ENCODE measurements around the gene ADSL.

Gene ADSL

DNA sequence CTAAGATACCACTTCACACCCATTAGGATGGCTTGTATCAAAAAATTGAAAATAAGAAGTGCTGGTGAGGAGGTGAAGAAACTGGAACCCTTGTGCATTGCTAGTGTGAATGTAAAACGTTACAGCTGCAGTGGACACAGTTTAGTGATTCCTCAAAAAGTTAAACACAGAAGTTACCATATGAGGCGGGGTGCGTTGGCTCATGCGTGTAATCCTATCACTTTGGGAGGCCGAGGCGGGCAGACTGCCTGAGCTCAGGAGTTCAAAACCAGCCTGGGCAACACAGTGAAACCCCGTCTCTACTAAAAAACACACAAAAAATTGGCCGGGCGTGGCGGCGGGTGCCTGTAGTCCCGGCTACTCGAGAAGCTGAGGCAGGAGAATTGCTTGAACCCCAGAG, 67.6 kb downstream of the ADSL start:
- Histone ChIP-seq H3K4me3 (no peak overlapping the region), H3K27ac (peak overlapping the region in 2 of 21 experiments; percentile 27 to 38)

DNA sequence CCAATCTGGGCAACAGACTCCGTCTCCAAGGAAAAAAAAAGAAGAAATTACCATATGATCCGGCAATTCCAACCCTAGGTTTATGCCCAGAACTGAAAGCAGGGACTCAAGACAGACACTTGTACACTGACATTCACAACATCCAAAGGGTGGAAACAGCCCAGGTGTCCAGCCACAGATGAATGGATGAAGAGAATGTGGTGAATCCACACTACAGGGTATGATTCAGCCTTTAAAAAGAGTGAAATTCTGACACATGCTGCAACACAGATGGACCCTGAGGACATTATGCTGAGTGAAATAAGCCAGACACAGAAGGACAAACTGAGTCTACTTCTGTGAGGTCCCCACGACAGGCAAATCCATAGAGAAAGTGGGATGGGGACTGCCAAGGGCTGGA, 68.0 kb downstream of the ADSL start:
- H3K4me3 ChIP-seq = no peak overlapping the region

DNA sequence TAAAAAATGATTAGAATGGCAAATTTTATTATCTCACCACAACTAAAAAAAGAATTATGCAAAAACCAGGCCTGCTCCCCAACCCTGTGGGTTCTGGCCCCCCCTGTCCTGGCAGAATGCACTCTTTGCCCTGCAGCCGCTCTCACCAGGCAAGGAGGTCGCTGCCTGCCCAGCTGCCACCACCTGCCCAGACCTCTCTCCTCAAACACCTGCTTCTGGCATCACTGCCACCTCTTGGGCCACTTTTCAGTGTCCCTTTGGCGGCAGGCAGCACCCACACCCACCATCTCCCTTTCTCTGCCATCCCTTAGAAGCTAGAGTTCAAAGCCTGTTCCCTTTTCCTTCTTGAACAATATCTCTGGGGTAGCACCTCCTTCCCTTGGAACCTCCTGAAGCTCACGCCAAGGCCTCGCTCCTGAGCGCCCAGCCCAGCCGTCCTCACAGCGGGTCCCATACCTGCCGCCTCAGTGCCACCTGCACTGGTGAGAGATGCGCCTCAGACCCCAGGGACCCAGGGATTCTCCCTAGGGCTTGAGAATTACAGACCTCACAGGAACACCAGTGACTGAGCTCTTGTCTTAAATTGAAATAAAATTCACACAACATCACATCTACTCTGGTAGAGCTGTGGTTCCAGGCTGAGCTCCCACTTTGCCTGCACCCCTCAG, 68.7 kb downstream of the ADSL start:
- H3K27ac ChIP-seq = peak overlapping the region in 10 of 21 experiments; percentile 4 to 51 (median 30)
- no peak overlapping the region for H3K4me3 ChIP-seq

More for the DNA sequence above, 68.0 kb downstream of the ADSL start:
- H3K27ac ChIP-seq = peak overlapping the region in 5 of 21 experiments; percentile 4 to 51 (median 38)

GRCh38 chr22:40415531-40416266, 69.4 kb downstream of the ADSL start:
- H3K27ac ChIP-seq = peak overlapping the region in 10 of 21 experiments; percentile 1 to 51 (median 37)
- no peak overlapping the region for H3K4me3 ChIP-seq

GRCh38 chr22:40416267-40416570, 69.9 kb downstream of the ADSL start:
- Histone ChIP-seq H3K4me3 (no peak overlapping the region), H3K27ac (peak overlapping the region in 5 of 21 experiments; percentile 1 to 51 (median 27))

GRCh38 chr22:40416636-40417035, 70.3 kb downstream of the ADSL start:
- peak overlapping the region in 1 of 21 experiments; percentile 1 for H3K27ac ChIP-seq
- no peak overlapping the region for H3K4me3 ChIP-seq

DNA sequence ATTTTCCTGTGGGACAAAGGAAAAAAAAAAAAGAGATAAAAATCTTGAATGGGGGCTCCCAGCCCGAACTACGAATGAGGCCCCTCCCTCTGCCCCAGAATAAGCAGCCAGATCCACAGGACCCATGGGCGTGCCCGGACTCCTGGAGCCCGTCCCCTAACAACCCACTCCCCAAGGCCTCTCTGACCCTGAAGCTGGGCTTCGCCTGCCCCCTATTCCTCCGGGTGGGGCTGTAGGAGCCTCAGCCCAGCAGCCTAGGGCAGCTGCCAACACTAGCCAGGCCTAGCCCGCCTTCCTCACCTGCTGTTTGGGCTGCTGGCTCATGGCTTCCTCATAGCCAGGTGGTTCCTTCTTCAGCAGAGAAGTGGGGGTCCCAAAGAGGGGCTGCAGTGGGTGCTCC, 70.7 kb downstream of the ADSL start:
- Histone ChIP-seq H3K27ac (peak overlapping the region in 3 of 21 experiments; percentile 0 to 23 (median 4)), H3K4me3 (no peak overlapping the region)

GRCh38 chr22:40417881-40418280, 71.6 kb downstream of the ADSL start:
- H3K4me3 ChIP-seq = no peak overlapping the region
- H3K27ac ChIP-seq = peak overlapping the region in 2 of 21 experiments; percentile 0 to 23

- Histone ChIP-seq H3K27ac (peak overlapping the region in 1 of 21 experiments; percentile 23), H3K4me3 (no peak overlapping the region)
Observed at GRCh38 chr22:40418366-40419201, 72.3 kb downstream of the ADSL start.

DNA sequence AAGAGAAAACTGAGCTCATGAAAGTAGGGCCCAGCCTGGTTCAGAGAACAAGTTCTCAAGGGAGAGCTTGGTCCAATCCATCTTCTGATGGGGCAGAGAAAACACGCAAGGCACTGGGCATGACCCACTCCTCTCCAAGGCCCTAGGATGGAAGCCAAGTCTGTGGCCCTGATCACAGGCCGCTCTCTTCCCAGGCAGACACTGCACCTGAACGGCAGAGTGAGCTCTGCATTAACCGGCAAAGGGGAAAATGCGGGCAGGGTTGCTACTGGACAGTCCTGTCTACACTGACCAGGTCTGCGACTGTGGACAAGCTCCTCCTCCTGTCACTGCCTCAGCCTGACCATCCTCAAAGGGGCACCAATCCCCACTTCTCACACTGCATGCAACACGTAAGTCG, 73.4 kb downstream of the ADSL start:
- H3K27ac ChIP-seq = no peak overlapping the region
- no peak overlapping the region for H3K4me3 ChIP-seq

- H3K4me3 ChIP-seq = no peak overlapping the region
- no peak overlapping the region for H3K27ac ChIP-seq
Observed at GRCh38 chr22:40420341-40421081, 74.2 kb downstream of the ADSL start.

DNA sequence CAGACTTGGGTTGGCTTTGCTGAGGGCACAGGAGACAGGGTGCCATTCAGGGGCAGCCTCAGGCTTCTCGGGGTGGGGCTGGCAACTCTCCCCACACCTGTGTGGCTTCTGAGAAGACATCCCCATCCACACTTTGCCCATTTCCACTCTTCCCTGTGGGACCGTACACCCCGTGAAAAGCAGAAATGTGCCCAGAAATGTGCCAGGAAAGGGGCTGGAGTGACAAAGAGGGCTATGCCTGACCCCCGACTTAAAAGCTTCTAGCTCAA, 74.7 kb downstream of the ADSL start:
- Histone ChIP-seq H3K4me3 (no peak overlapping the region), H3K27ac (no peak overlapping the region)

GRCh38 chr22:40421941-40422340, 75.6 kb downstream of the ADSL start:
- H3K27ac ChIP-seq = no peak overlapping the region
- no peak overlapping the region for H3K4me3 ChIP-seq

DNA sequence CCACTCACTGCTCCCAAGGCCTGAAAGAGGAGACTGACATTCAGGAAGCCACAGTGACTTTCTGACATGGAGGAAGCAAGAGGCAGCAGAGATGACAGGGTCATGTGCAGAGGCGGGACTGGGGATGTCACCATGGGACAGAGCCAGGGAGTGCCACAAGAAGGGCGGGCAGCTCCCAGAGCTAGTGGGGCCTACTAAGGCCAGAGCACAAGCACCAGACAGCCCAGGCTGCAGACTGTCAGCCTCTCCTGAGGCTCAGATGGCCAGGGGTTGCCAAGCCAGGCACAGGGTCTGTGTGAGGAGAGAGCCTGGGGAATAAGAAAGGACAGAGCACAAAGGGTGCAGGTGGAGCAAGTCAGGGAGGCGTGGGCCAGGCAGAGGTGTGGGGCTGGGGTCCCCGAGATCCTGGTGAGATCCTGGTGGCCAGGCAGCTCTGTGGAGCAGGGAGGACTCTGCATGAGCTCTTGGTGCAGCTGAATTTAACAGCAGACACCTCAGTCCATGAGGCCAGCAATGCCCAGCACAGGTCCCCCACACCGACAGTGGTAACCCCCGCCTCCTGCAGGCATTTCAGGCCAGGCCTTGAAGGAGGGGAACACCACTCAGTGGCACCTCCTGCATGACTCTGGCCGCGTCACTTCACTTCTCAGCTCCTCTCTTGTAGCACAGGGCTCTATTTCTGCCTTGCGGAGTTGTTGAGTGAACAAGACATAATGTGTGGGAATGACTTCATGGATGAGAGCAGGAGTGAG, 76.4 kb downstream of the ADSL start:
- peak overlapping the region in 1 of 21 experiments; percentile 41 for H3K27ac ChIP-seq
- H3K4me3 ChIP-seq = no peak overlapping the region

GRCh38 chr22:40423310-40423688, 77.0 kb downstream of the ADSL start:
- no peak overlapping the region for H3K27ac ChIP-seq
- no peak overlapping the region for H3K4me3 ChIP-seq

DNA sequence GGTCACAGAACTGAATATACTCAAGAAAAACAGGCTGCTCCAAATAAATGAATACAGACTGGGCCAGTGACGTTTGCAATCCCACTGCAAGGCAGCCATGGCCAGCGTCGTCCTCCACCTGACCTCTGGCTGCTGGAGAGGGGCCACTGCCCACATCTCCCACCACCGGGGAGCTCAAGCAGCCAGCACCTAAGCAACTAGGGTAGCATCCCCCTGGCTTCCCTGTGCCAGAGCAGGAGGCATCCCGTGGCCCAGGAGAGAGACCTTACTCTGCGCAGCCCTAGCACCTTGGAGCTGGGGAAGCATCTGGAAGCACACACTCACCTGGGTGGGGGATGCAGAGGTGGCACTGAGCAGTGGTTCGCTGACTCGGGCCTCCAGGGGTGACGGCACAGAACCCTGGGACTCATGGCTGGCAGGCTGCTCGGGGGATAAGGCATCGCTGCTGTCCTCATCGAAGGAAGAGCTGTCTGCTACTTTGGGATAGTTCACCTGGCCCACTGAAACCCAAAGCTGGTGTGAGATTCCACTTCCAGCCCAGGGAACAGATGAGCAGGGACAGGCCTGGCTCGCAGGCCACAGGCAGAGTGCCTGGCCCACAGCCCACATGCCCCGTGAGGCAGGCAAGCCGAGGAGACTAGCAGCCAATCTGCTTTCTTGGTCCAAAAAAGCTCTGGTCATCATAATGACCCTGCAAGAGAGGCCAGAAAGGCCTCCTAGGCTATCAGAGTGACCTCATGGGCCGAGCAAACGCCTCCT, 77.8 kb downstream of the ADSL start:
- peak overlapping the region in 1 of 21 experiments; percentile 33 for H3K27ac ChIP-seq

DNA sequence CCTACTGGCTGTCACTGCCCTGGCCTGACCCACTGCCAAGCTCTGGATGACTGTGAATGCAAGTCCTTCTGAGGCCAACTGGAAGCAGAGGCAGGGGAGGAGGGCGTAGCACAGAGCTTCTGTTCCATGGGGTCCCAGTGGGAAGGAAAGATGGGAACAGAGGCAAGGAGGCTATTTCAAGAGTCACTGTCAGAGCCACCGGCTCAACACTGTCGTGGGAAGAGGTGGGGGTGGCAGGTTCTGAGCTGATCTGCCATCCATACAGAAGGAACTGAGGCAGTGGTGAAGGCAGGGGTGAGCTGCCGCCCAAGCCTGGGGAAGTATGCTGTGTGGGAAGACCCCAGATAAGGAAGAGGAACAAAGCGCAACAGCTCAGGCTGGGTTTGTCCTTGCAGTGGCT, 78.8 kb downstream of the ADSL start:
- no peak overlapping the region for H3K4me3 ChIP-seq
- H3K27ac ChIP-seq = peak overlapping the region in 6 of 21 experiments; percentile 2 to 48 (median 18)

More for the DNA sequence above, 77.8 kb downstream of the ADSL start:
- H3K4me3 ChIP-seq = no peak overlapping the region

DNA sequence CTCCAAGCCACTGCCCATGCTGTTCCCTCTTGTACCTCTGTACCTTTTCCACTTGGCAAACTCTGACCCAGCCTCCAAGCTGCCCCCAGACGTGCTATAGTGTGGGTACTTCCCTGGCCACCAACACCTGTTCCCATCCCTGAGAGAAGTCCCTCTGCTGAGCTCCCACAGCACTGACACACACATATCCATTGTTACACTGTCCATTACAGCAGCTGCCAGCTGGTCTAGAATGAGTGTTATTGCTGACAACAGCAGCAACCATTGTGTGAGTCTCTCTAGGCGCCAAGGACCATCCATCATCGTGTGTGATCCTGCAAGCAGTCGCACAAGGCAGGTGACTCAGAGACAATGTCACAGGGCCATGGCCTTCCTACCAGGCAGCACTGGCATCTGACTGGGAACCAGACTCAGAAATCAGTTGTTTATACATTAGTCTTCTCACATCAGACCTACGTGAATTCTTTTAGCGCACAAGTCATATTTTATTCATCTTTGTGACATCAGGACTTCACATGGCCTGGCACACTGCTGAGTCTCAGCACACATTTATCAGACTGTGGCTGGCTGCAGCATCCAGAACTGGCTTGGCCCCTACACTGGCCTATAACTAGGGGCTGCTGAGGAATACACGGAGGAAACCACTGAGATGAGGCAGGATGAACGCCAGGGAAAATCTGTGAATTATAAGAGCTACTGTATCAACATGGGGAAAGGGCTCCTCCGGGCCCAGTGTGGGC, 80.5 kb downstream of the ADSL start:
- no peak overlapping the region for H3K4me3 ChIP-seq
- H3K27ac ChIP-seq = peak overlapping the region in 3 of 21 experiments; percentile 5 to 52 (median 41)

Measured in skin epidermis (tissue), 12 donors.